Activated T-helper 1 cell treated with anti-CD3 and anti-CD28 coated beads, Interleukin-12 subunit alpha, Interleukin-12 subunit beta, Interleukin-2, Interleukin-4 antibody, amounts not matched to agents 30 ng/mL and 10 ng/mL and 1 ng/mL, durations not matched to agents 14 hours and 24 hours and 36 hours (primary cell): ENCODE data around the gene DOC2B. TPM values are rescaled to one million over a fixed set of nuclear protein-coding genes. Genes with fewer than 3 reads are reported as not detected.
"Not testable (repeated sequence)": the region's sequence is repeated elsewhere in the genome, so short reads cannot be mapped to it uniquely, and the experiment has no call there.

Source experiments
- DNase-seq: peaks from one replicate; pipeline ENCODE4 v3.0.0; 2021; ENCODE audit warnings: low spot score
- H3K27ac Mint-ChIP-seq: one replicate; pipeline ENCODE4 v1.8.0; 2021; ENCODE audit warnings: mild to moderate bottlenecking, mixed read lengths
- H3K27me3 Mint-ChIP-seq: one replicate; pipeline ENCODE4 v1.8.0; 2022; ENCODE audit warnings: mild to moderate bottlenecking, moderate library complexity, mixed read lengths; ENCODE audit not compliant: insufficient read depth
- H3K36me3 Mint-ChIP-seq: one replicate; pipeline ENCODE4 v1.8.0; 2021; ENCODE audit warnings: low read depth, mixed read lengths
- H3K4me1 Mint-ChIP-seq: one replicate; pipeline ENCODE4 v1.8.0; 2021; ENCODE audit warnings: low read depth, mixed read lengths
- H3K4me3 Mint-ChIP-seq: one replicate; pipeline ENCODE4 v1.8.0; 2021; ENCODE audit warnings: mild to moderate bottlenecking, moderate library complexity, mixed read lengths
- H3K9me3 Mint-ChIP-seq: one replicate; pipeline ENCODE4 v1.8.0; 2021; ENCODE audit warnings: mixed read lengths
- intact Hi-C: fragments of 100-400 bp; cut with micrococcal nuclease; formaldehyde crosslinking; loops from one replicate; pipeline ENCODE4 v1.15.1; 2024
- total RNA-seq: library from RNA; stranded (reverse); gene quantifications from 2 replicates; pipeline ENCODE4 v1.2.3, GENCODE V29; 2022

The DOC2B gene
- total RNA-seq, 1 donor from 2014 or later: 7.6 TPM

- no peak overlapping the region for H3K4me3 Mint-ChIP-seq
- peaks cover 4% of the 10 kb centered on the region for H3K4me1 Mint-ChIP-seq
- peaks cover 7% of the 10 kb centered on the region for H3K27me3 Mint-ChIP-seq
- intact Hi-C loops: no loop called here
- no peaks in the 10 kb centered on the region for H3K36me3 Mint-ChIP-seq
- no peak overlapping the region for H3K27ac Mint-ChIP-seq
- no peak for DNase-seq
- no peaks in the 10 kb centered on the region for H3K9me3 Mint-ChIP-seq
Observed at GRCh38 chr17:177155-177554, 4.3 kb downstream of the DOC2B start.

- DNase-seq: no peak
- Mint-ChIP-seq H3K9me3 (no peaks in the 10 kb centered on the region), H3K4me1 (peaks cover 8% of the 10 kb centered on the region), H3K4me3 (no peak overlapping the region), H3K36me3 (peaks cover 2% of the 10 kb centered on the region), H3K27me3 (peaks cover 3% of the 10 kb centered on the region), H3K27ac (no peak overlapping the region)
- intact Hi-C loops: no loop called here
Observed at GRCh38 chr17:173166-173911, 8.1 kb downstream of the DOC2B start.

GRCh38 chr17:172401-172800 is 9.0 kb downstream of the DOC2B start:
- H3K36me3 Mint-ChIP-seq: peaks cover 2% of the 10 kb centered on the region
- no peaks in the 10 kb centered on the region for H3K9me3 Mint-ChIP-seq
- H3K27me3 Mint-ChIP-seq: peaks cover 3% of the 10 kb centered on the region
- no peak overlapping the region for H3K4me3 Mint-ChIP-seq
- intact Hi-C loops: no loop called here
- DNase-seq: no peak
- H3K4me1 Mint-ChIP-seq: peaks cover 8% of the 10 kb centered on the region
- no peak overlapping the region for H3K27ac Mint-ChIP-seq

GRCh38 chr17:171871-172270 is 9.6 kb downstream of the DOC2B start:
- peaks cover 3% of the 10 kb centered on the region for H3K27me3 Mint-ChIP-seq
- H3K4me3 Mint-ChIP-seq: no peak overlapping the region
- peaks cover 2% of the 10 kb centered on the region for H3K36me3 Mint-ChIP-seq
- no peak for DNase-seq
- intact Hi-C loops: no loop called here
- peaks cover 8% of the 10 kb centered on the region for H3K4me1 Mint-ChIP-seq
- no peak overlapping the region for H3K27ac Mint-ChIP-seq
- H3K9me3 Mint-ChIP-seq: no peaks in the 10 kb centered on the region

GRCh38 chr17:170130-170670 is 11.2 kb downstream of the DOC2B start:
- peaks cover 2% of the 10 kb centered on the region for H3K36me3 Mint-ChIP-seq

GRCh38 chr17:168614-169013 is 12.8 kb downstream of the DOC2B start:
- H3K27ac Mint-ChIP-seq: peak overlapping the region; percentile 52
- DNase-seq, H3K4me1 Mint-ChIP-seq, H3K9me3 Mint-ChIP-seq, H3K4me3 Mint-ChIP-seq, H3K36me3 Mint-ChIP-seq, intact Hi-C loops, H3K27me3 Mint-ChIP-seq: not testable (repeated sequence)

More at GRCh38 chr17:170130-170670, 11.2 kb downstream of the DOC2B start:
- Mint-ChIP-seq H3K27ac (no peak overlapping the region), H3K9me3 (no peaks in the 10 kb centered on the region), H3K27me3 (peaks cover 1% of the 10 kb centered on the region), H3K4me1 (peaks cover 8% of the 10 kb centered on the region), H3K4me3 (no peak overlapping the region)
- DNase-seq: no peak
- intact Hi-C loops: no loop called here

- no peak for DNase-seq
- intact Hi-C loops: no loop called here
- H3K9me3 Mint-ChIP-seq: no peaks in the 10 kb centered on the region
- no peaks in the 10 kb centered on the region for H3K27me3 Mint-ChIP-seq
- peaks cover 2% of the 10 kb centered on the region for H3K36me3 Mint-ChIP-seq
- no peak overlapping the region for H3K4me3 Mint-ChIP-seq
- peaks cover 8% of the 10 kb centered on the region for H3K4me1 Mint-ChIP-seq
- no peak overlapping the region for H3K27ac Mint-ChIP-seq
Observed at GRCh38 chr17:165939-166338, 15.5 kb downstream of the DOC2B start.

- H3K36me3 Mint-ChIP-seq: peaks cover 2% of the 10 kb centered on the region
- H3K4me1 Mint-ChIP-seq: peaks cover 8% of the 10 kb centered on the region
- no peaks in the 10 kb centered on the region for H3K27me3 Mint-ChIP-seq
- H3K4me3 Mint-ChIP-seq: no peak overlapping the region
- DNase-seq: peak; percentile 16
- intact Hi-C loops: no loop called here
- no peaks in the 10 kb centered on the region for H3K9me3 Mint-ChIP-seq
- no peak overlapping the region for H3K27ac Mint-ChIP-seq
Observed at GRCh38 chr17:164303-165235, 16.9 kb downstream of the DOC2B start.

GRCh38 chr17:163514-164098 is 17.8 kb downstream of the DOC2B start:
- H3K36me3 Mint-ChIP-seq: no peaks in the 10 kb centered on the region
- no peak overlapping the region for H3K27ac Mint-ChIP-seq
- intact Hi-C loops: no loop called here
- peaks cover under 1% of the 10 kb centered on the region for H3K4me1 Mint-ChIP-seq
- DNase-seq: no peak
- H3K27me3 Mint-ChIP-seq: no peaks in the 10 kb centered on the region
- no peaks in the 10 kb centered on the region for H3K9me3 Mint-ChIP-seq
- H3K4me3 Mint-ChIP-seq: no peak overlapping the region

- intact Hi-C loops: no loop called here
- Mint-ChIP-seq H3K27me3 (no peaks in the 10 kb centered on the region), H3K27ac (no peak overlapping the region), H3K9me3 (no peaks in the 10 kb centered on the region), H3K36me3 (no peaks in the 10 kb centered on the region), H3K4me1 (no peaks in the 10 kb centered on the region), H3K4me3 (no peak overlapping the region)
- DNase-seq: no peak
Observed at GRCh38 chr17:162689-163088, 18.8 kb downstream of the DOC2B start.

- Mint-ChIP-seq H3K27me3 (no peaks in the 10 kb centered on the region), H3K27ac (no peak overlapping the region), H3K9me3 (no peaks in the 10 kb centered on the region), H3K4me3 (no peak overlapping the region), H3K36me3 (no peaks in the 10 kb centered on the region), H3K4me1 (no peaks in the 10 kb centered on the region)
- DNase-seq: no peak
- intact Hi-C loops: no loop called here
Observed at GRCh38 chr17:161481-161880, 20.0 kb downstream of the DOC2B start.

GRCh38 chr17:160336-160735 is 21.1 kb downstream of the DOC2B start:
- intact Hi-C loops: no loop called here
- Mint-ChIP-seq H3K27ac (no peak overlapping the region), H3K4me1 (no peaks in the 10 kb centered on the region), H3K9me3 (no peaks in the 10 kb centered on the region), H3K36me3 (no peaks in the 10 kb centered on the region), H3K27me3 (no peaks in the 10 kb centered on the region), H3K4me3 (no peak overlapping the region)
- DNase-seq: no peak

- Mint-ChIP-seq H3K4me3 (no peak overlapping the region), H3K4me1 (no peaks in the 10 kb centered on the region), H3K27ac (no peak overlapping the region), H3K36me3 (no peaks in the 10 kb centered on the region), H3K9me3 (no peaks in the 10 kb centered on the region), H3K27me3 (no peaks in the 10 kb centered on the region)
- DNase-seq: no peak
- intact Hi-C loops: no loop called here
Observed at GRCh38 chr17:159609-160008, 21.8 kb downstream of the DOC2B start.
